T-helper 1 cell (primary cell): ENCODE measurements around the gene EML6.
A peak's percentile ranks its signal among the peaks of the same experiment; 100 is the strongest.

Experiments used
- DNase-seq, 5 donors: peaks; one replicate each; pipeline ENCODE4 v3.0.0-alpha.2; 2012 to 2020

The EML6 gene

DNA sequence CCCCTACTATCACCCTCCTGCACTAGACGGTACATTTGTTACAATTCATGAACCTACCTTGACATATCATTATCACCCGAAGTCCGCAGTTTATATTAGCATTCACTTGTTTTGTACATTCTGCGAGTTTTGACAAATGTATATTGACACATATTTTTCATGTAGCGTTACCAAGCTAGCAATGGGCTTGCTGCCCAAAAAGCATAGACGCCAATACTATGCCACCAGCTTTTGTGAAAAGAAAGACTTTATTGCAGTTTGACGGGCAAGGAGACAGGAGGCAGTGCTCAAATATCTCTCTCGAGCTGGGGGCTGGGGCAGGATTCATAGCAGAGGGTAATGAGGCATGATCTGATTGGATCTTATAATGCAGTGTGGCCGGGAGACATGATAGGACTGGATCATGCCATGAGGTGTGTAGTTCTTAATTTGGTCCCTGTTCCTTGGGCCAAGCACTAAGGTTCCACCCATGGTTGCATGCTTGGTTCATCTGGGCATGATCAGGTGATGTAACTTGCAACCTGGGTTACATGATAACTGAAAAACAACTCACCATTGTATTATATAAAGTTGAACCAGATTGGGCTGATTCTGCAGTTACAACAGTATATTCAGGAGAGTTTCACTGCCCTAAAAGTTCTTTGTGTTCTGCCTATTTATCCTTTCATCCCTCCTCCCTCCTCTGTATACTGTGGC is 164.5 kb downstream of the EML6 start:
- no peak for DNase-seq

DNA sequence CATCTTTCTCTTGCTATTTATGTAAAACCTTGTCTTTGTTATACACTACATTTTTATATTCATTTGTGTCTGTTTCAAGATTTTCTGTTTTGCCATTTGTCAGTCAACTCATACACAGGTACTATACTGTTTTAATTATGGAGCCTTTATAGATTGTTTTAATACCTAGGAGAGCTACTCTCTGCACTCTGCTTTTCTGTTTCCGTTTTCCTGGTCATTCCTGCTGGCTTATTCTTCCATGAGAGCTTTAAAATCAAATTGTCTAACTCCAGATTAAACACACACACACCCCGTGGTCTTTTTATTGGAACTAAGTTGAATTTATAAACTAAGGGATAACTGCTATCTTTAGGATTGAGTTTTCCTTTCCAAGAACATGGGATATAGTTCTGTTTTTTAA is 165.6 kb downstream of the EML6 start:
- DNase-seq = no peak

DNA sequence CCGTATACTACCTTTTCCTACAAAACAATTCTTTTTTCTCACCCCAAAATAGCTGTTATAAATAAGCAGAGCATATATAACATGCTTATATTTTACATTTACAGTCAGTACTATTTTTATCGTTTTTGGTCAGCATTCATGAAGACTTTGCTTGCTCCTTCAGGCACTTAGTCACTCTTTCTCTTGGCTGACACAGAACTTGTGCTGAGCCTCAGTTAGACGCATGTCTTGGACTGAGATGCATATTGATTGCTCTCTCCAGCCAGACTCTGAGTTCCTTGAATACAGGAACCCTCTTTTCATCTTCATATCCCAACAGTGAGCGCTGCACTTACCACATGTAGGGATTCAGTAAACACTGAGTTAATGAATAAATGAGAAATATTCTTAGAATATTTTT is 168.4 kb downstream of the EML6 start:
- DNase-seq = no peak

DNA sequence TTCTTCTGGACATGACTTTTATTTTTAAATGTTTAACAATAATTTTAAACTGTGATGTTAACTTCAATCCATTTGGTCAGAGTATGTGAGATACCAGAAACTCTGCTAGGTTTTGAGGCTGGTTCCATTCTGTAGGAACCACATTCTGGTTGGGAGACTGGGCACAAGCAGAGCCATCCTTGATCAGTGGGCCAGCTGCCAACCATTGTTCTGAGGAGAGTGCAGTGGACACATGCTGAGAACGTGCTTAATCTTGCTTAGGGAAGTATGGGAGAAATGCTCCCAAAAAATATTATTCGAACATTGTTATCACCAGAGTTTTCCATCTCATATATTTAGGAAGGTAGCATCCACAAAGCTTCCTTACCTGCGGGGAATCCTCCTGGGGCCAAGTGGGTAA is 171.0 kb downstream of the EML6 start:
- no peak for DNase-seq

DNA sequence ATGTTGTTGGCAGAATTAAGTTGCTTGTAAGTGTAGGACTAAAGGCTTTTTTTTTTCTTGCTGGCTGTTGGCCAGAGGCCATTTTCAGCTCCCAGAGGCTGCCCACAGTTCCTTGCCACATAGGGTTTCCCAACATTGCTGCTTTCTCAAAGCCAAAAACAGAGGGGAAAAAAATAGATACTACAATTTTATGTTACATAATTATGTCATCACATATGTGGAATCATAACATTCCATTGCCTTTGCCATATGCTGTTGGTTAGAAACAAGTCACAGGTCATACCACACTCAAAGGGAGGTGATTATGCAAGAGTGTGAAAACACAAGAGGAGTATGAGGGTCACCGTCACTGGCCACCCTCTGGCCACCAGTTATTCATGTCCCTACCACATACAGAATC is 172.3 kb downstream of the EML6 start:
- no peak for DNase-seq

DNA sequence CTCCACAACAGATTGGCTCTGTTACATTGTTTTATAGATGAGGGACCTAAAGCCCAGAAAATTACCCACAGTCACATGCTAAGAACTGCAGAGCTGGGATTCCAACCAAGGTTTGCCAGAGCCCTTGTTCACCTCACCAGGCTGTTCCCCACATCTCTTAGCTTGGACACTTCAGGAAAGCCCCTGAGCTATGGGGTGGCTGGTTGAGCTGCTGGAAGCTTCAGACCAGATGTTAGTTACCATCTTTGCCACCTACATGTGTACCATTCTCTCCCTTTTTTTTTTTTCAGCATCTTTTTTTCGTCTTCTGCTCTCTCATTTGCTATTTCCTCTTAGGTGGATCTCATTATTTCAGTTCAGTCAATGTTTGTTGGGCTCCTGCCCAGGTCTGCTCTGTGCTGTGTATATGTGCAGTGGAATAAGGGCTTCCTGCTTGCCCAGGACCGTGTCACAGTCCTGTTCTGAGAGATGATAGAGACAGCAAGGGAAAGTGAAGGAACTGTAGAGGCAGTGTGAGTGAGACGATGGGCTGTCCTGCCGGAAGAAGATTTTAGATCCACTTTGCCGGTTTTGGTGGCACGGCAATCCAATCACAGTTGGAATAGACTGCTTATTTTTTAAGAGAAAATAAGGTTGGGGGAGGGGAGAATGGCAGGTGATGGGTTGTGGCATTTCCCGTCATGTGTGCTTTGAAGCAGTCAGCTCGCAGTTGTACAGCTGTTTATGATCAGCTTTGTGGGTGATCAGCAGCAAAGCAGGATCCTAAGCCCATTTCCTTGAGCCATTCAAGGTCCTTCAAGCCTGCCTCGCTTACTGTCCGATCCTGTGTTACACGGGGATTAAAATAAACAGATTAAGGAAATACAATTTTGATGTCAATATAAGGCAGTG is 174.2 kb downstream of the EML6 start:
- peak in 2 of 5 donors; percentile 3 to 51 for DNase-seq

DNA sequence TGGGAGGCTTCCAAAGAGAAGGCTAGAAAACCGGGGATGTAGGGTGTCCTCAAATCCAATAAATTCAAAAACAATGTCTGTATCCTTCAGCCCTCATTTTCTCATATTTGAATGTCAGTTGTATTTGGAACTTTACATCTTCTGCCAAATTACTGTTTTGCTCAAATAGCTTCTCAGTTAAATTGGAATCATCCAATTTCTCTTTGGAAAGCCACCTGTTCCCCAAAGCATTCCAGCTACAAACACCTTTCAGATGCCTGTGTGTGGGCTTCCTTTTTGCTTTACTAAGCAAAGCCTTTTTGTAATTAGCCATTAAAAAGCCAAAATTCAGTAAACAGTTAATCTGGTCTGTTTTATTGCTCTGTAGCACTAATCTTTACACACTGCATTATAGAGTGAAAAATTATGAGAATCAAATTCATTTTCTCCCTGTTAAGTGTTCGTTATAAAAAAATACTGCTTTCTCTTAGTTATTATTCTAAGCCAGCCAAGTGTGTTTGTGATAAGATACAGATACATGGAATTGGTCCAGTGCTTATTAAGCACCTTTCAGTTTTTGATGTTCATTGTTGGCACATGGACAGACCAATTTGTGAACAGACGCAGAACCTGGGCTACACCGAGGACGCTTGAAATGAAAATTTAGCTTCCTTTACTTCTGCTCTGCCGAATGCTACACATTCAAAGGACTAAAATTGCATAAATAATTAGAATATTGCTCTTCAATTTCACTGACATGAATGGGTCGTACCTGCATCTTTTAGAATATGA is 175.2 kb downstream of the EML6 start:
- no peak for DNase-seq

DNA sequence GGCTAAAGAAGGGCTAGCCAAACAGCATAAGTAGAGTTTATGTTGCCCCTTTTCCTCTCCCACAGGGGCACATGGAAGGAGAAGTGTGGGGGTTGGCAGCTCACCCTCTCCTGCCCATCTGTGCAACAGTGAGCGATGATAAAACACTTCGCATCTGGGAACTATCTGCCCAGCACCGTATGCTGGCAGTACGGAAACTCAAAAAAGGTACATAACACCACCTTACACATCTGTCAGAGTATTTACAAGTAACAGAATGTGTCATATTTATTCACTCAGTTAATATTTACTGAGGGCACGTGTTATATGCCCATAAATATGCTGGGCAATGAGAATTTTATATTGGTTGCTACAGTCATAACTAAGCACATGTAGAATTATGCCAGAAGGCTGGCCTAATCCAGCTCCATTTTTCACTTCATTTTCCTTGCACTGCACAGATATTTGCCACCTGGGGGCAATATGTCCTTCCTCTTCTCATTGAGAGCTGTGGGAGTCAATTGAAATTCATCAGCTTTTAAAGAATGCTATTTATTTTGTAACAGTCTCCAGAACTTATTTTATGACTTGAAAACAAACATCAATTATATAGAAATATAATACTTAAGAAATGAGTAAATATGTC is 176.2 kb downstream of the EML6 start:
- DNase-seq = peak in 1 of 5 donors; percentile 9

DNA sequence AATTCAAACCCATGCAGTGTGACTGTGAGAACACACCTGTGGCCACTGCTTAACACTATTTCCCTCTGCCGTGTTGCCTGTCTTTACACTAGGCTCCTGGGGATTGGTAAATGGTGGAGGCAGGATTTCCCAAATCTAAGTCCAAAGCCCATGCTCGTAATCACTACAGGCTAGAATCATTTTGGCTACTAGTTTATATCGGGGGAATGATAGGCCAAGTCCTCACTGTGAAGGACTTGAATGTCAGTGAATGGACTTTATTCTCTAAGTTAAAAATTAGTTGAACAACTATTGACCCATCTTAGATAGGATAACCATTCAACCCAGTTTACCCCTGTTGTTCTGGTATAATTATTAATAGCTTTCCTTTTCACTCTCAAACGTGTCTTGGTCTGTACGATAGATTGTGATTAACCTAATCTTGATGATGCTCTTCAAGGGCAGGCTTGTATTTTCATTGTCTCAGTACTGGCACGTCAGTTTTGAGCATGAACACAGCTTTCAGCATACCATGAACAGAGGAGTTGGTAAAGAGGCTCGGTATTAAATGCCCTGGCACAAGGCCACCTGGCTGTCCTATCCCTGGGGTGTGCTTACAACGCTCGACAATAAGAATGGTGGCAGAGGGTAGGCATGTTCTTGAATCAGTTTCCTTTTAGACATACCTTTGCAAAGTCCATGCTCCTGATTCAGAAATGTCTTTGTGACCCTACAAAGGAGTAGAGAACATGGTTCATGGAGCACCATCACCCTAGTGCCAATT is 177.9 kb downstream of the EML6 start:
- no peak for DNase-seq

DNA sequence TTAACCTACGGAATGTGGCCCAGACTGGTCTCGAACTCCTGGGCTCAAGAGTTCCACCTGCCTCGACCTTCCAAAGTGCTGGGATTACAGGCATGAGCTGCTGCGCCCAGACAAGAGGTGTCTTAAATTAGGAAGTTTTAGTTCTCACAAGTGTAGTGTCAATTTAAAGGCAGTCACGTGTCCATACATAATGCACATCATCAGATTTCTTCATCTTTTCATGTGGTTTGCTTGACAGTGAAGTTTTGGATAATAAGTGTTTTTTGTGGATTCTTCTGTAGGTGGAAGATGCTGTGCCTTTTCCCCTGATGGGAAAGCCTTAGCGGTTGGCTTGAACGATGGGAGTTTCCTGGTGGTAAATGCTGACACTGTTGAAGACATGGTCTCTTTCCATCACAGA is 179.3 kb downstream of the EML6 start:
- no peak for DNase-seq

DNA sequence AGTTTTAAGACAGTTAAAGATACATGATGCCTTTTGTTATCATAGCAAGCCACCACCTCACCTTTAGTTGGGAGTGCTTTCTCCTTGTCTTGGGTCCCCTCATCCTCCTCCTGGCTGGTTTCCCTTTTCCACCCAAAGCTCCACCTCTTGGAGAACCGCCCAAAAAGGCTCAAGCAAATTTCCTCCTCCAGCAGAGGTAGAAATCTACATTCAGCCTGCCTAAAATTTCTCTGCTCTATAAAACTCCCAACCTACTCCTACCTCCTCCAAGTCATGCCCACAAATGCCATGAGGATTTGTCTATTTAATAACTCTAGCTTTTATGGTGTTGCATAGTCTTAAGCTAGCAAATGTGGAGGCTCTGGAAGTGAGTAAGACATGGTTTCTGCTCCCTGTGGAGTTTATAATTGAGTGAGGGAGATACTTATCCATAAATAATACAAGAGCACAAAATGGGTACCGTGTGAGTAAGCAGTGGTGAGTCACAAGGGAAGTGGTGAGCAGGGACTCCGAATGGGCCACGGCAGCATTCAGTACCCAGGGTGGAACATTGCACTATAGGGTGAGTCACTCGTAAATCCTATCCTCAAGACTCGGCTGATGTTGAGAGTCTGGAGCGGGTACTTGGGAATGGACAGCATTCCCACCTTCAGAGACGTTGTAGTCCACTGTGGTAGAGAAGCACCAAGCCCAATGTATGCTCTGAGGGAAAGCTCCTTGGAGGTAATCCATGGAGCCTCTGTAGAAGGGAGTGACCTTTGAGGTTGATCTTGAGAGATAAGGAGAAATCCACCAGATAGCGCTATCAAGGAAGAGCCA is 180.5 kb downstream of the EML6 start:
- DNase-seq = peak in 3 of 5 donors; percentile 4 to 69 (median 5)

DNA sequence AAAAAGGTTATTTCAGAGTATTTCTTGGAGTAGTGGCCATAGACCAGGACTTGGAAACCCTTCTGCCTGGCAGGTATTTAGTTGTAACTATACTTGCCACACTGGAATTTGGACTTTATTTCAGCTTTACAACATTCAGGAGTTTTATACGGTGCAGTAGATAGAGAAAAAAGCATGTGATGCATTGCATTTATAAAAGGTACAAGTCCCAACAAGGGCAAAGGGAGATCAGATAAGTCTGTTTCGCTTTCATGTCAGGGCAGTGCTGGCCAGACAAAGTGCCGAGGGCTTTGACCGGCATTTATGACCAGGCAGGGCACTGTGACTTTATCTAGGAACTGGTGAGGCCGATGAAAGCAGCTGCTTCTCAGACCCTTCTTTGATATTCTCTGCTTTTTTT is 181.4 kb downstream of the EML6 start:
- DNase-seq = no peak

DNA sequence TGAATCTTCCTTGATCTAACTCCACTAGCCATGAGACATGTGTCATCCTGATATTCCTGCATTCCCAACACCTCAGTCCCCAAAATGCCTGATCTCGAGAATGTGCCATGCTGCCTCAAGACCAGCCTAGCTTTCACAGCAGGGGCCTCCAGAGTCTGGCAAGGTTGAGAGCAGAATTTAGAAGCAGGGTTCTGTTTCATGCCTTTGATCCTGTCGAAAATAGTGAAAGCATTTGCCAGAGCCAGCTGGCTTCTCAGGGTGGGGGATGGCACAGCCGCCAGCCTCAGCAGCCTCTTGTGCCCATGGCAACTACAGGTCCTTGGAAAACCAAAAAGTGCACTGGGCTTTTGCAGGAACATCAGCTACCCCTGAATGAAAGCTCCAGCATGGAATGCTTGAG is 183.3 kb downstream of the EML6 start:
- DNase-seq = no peak

DNA sequence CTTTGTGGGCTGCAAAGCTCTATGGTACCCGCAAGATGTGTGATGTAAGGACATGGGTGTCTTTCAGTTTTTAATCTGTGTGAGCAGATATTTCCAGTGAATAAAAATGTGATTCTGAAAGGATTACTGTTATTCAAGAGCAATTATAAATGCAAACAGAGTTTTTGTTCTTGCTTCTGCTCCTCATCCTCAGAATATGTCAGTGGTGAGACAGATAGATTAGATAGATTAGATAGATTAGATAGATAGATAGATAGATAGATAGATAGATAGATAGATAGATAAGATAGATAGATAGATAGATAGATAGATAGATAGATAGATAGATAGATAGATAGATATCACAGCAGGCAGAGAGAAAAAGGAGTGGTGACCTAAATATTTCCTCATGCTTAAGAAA is 184.2 kb downstream of the EML6 start:
- no peak for DNase-seq

DNA sequence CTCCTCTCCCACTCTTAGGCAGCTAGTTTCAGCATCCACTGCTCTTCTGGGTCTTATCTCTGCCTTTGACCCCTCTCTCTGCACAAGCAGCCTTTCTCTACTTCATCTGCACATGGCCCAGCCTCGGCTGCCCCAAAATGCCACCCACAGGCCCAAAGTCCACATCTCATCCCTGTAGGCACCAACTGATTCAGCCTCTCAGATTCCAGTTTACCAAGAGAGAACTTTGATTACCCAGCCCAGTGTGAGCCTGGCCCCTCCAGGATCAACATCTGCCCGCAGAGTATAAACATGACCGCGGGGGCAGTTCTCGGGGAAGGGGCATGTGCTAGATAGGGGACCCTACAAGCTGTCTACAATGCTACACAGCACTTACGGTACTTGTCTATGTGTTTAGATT is 185.1 kb downstream of the EML6 start:
- no peak for DNase-seq

DNA sequence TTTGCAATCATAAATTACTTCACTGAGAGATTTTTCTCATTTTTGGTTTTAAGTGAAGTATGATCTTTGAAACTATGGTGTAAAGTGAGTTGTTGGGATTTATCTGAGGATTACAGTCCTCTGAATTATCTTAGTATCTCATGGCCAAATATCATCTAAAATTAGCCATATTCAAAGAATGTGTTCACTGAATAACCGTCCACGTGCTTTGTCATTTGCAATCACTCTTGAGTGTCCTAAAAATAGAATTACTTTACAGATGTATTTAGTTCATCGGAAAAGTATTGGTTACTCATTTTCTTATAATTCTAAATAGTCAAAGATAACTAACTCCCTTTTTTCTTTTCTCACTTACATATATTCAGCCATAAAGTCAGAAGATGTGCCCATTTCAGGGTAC is 185.5 kb downstream of the EML6 start:
- DNase-seq = no peak

DNA sequence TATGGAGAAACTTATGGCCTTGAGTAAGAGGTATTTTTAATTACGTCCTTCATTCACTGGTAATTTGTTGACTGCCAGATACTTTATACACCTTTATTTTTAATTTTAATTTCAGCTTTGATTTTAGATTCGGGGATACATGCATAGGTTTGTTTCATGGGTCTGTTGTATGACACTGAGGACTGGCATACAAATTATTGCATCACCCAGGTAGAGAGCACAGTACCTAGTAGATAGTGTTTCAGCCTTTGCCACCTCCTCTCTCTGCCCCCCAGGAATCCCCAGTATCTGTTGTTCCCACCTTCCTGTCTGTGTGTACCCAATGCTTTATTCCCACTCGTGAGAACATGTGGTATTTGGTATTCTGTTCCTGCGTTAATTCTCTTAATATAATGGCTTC is 188.8 kb downstream of the EML6 start:
- DNase-seq = no peak

DNA sequence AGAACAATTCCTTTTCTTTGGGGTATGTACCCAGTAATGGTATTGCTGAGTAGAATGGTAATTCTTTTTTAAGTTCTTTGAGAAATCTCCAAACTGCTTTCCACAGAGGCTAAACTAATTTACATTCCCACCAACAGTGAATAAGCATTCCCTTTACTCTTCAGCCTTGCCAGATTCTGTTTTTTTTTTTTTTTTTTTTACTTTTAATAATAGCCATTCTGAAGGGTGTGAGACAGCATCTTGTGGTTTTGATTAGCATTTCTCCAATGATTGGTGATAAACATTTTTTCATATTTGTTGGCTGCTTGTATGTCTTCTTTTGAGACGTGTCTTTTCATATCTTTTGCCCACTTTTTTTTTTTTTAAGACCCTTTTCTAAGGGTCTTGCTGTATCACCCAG is 189.4 kb downstream of the EML6 start:
- no peak for DNase-seq

DNA sequence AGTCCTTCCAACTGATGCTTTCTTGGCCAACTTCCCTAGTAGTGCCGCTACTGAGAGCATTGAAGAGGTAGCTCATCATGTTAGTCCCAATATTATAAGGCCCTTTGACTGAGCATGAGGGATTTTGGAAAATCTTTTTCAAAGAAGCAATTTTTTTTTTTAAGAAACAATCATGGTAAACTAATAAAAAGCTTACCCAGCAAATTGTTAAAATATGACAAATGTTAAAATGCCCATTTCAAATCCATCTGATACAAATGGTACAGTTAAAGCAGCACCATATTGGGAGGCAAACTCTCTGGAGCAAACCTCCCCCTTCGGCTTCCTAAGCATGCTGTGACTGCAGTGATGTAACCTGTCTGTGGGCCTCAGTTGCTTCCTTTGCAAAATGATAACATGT is 191.2 kb downstream of the EML6 start:
- no peak for DNase-seq

DNA sequence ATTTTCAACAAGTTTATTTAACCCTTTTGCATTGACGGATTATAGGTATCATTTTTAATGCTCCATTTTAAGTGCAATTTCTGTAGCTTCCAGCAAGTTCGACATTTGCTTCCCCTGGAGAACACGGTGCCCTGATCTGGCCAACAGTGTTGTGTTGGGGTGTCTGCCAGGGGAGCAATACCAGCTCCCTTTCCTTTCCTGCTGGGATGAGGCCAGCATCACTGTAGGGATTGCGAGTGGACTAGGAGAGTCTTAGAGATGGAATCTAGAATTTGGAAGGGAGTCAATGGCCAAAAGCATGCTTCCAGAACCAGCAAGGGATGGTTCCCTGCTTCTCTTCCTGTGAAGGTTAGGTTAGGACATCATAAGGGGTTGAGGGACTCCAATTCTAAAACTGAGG is 191.6 kb downstream of the EML6 start:
- DNase-seq = no peak

DNA sequence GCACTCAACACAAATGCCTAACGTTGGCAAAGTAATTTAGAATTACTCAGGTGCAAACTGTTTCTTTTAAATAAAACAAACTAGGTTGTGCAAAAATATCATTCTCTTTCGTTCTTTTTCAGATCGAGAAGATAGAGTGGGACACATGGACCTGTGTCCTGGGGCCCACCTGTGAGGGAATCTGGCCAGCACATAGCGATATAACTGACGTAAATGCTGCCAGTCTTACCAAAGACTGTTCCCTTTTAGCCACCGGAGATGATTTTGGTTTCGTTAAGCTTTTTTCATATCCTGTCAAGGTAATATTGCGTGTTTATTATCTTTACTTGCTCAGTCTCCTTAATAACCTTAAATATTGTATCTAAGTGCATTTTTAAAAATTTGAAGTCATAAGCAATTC is 193.2 kb downstream of the EML6 start:
- no peak for DNase-seq
